HepG2 (cell line): ENCODE data around the gene ZDHHC18. TPM values are rescaled to one million over a fixed set of nuclear protein-coding genes. Genes with fewer than 3 reads are reported as not detected.

Source experiments
- ATAC-seq: fragments of 200-7000 bp; cut with Tn5 transposase; 3 replicates; pipeline ENCODE4 v1.9.1; 2020; ENCODE audit warnings: mild to moderate bottlenecking, moderate library complexity
- BruUV-seq: library from RNA; stranded (reverse); fragments of 400-500 nt; replicated peaks from 2 replicates; lab custom pipeline; 2021; lab: Mats Ljungman, UMichigan
- CTCF ChIA-PET: fragments of 300-600 bp; formaldehyde crosslinking; extraction: SDS; loops from one replicate; lab custom pipeline; 2021; ENCODE audit warnings: low total read pairs, inconsistent platforms, low intra/inter-chr PET ratio; lab: Yijun Ruan, JAX
- POLR2A ChIA-PET: fragments of 350-600 bp; sonication (Branson Sonifier 250); formaldehyde crosslinking; loops from one replicate; lab custom pipeline; 2020; ENCODE audit warnings: antibody characterized with exemption, inconsistent platforms; lab: Yijun Ruan, JAX
- DNase-seq: peaks from one replicate; pipeline ENCODE4 v3.0.0-alpha.2; 2015; ENCODE audit warnings: low spot score
- FAIRE-seq: peaks from 3 replicates; lab custom pipeline; 2011; peaks lifted over from hg19 to GRCh38; lab: Jason Lieb, UNC
- H2AFZ ChIP-seq: one replicate; pipeline ENCODE4 v1.6.1; 2011; ENCODE audit warnings: low read length, inconsistent platforms
- H3K27ac ChIP-seq: fragments of 300-600 bp; 3 replicates; pipeline ENCODE4 v1.8.0; 2011; ENCODE audit warnings: mixed run types, mild to moderate bottlenecking, mixed read lengths, low read length, inconsistent platforms; ENCODE audit not compliant: insufficient read depth; ENCODE audit errors: extremely low read length
- H3K27me3 ChIP-seq, 2 experiments: fragments of 200-600 bp in 1 of 2; 2 replicates in 1 of 2; 3 replicates in 1 of 2; pipeline versions ENCODE4 v1.6.0 to v1.8.0; 2011; ENCODE audit warnings: low read length in 2 of 2, mild to moderate bottlenecking in 2 of 2, moderate library complexity in 2 of 2, inconsistent platforms in 1 of 2; ENCODE audit not compliant: insufficient read depth in 2 of 2, control insufficient read depth in 1 of 2
- H3K36me3 ChIP-seq, 2 experiments: fragments of 200-600 bp in 1 of 2; replicated peaks in 1 of 2; 2 replicates in 1 of 2; 3 replicates in 1 of 2; pipeline versions ENCODE4 v1.5.1 to v1.8.0; 2011; ENCODE audit warnings: low read length in 2 of 2, inconsistent platforms in 1 of 2; ENCODE audit not compliant: insufficient read depth in 2 of 2, control insufficient read depth in 1 of 2
- H3K4me1 ChIP-seq: 2 replicates; pipeline ENCODE4 v1.5.1; 2012; ENCODE audit warnings: low read length, inconsistent platforms; ENCODE audit not compliant: insufficient read depth
- H3K4me2 ChIP-seq: 2 replicates; pipeline ENCODE4 v1.6.0; 2011; ENCODE audit warnings: low read depth, low read length, inconsistent platforms
- H3K4me3 ChIP-seq, 3 experiments: fragments of 200-600 bp in 1 of 3; sonication (generic), shearing (Covaris generic) in 1 of 3; replicated peaks in 1 of 3; 2 replicates each; pipeline ENCODE4 v1.5.1; 2011 to 2016; ENCODE audit warnings: low read length in 3 of 3, inconsistent platforms in 2 of 3, low read depth in 2 of 3, mild to moderate bottlenecking in 2 of 3, control low read depth in 1 of 3, mixed read lengths in 1 of 3; ENCODE audit not compliant: insufficient read depth in 1 of 3
- H3K79me2 ChIP-seq: one replicate; pipeline ENCODE4 v1.6.1; 2011; ENCODE audit warnings: low read length, inconsistent platforms; ENCODE audit not compliant: insufficient read depth
- H3K9ac ChIP-seq: 2 replicates; pipeline ENCODE4 v1.6.0; 2011; ENCODE audit warnings: mild to moderate bottlenecking, low read depth, low read length, inconsistent platforms; ENCODE audit not compliant: insufficient read depth
- H3K9me3 ChIP-seq: 2 replicates; pipeline ENCODE4 v1.5.1; 2012; ENCODE audit warnings: mild to moderate bottlenecking, low read length
- H4K20me1 ChIP-seq: 2 replicates; pipeline ENCODE4 v1.6.0; 2011; ENCODE audit warnings: inconsistent platforms, mild to moderate bottlenecking, low read length, moderate library complexity; ENCODE audit not compliant: insufficient read depth
- KDM2A ChIP-seq: sonication (generic); formaldehyde crosslinking; IDR thresholded peaks from 2 replicates; pipeline ENCODE4 v1.4.0; 2020; ENCODE audit warnings: low read depth, missing genetic modification reagents, borderline replicate concordance
- KDM5B ChIP-seq: sonication (generic); formaldehyde crosslinking; IDR thresholded peaks from 2 replicates; pipeline ENCODE4 v1.4.0; 2020; ENCODE audit warnings: missing genetic modification reagents, mild to moderate bottlenecking, borderline replicate concordance
- LCORL ChIP-seq, 2 experiments: fragments of 450-650 bp in 1 of 2; sonication (generic) in 1 of 2; formaldehyde crosslinking in 1 of 2; IDR thresholded peaks; 2 replicates each; pipeline versions ENCODE4 v1.5.0 to v1.6.1; 2017 to 2020; ENCODE audit warnings: antibody characterized with exemption in 1 of 2, missing genetic modification reagents in 1 of 2
- MAFG ChIP-seq: sonication (generic); formaldehyde crosslinking; IDR thresholded peaks from 2 replicates; pipeline ENCODE4 v1.5.1; 2020; ENCODE audit warnings: mild to moderate bottlenecking, missing genetic modification reagents
- NFE2L2 ChIP-seq: fragments of 150-350 bp; IDR thresholded peaks from 2 replicates; pipeline ENCODE4 v1.6.1; 2014; ENCODE audit warnings: low read length
- POLR2A ChIP-seq, 2 experiments: IDR thresholded peaks; 2 replicates each; pipeline ENCODE4 v1.6.1; 2011; ENCODE audit warnings: low read depth in 2 of 2, low read length in 2 of 2, mild to moderate bottlenecking in 1 of 2, moderate library complexity in 1 of 2; ENCODE audit not compliant: insufficient read depth in 1 of 2
- ZNF292 ChIP-seq: sonication (generic); formaldehyde crosslinking; IDR thresholded peaks from 2 replicates; pipeline ENCODE4 v1.8.1; 2022; ENCODE audit warnings: mild to moderate bottlenecking, low read depth, missing genetic modification reagents, borderline replicate concordance
- ZNF772 ChIP-seq: sonication (generic); formaldehyde crosslinking; IDR thresholded peaks from 2 replicates; pipeline ENCODE4 v1.5.0; 2020; ENCODE audit warnings: mild to moderate bottlenecking, missing genetic modification reagents
- WGBS: methylation state at CpG from one replicate; pipeline ENCODE4 v1.1.6; 2017; ENCODE audit warnings: low lambda C conversion rate; 5-methylcytosine and 5-hydroxymethylcytosine counted together
- in situ Hi-C: cut with HindIII; loops from 2 replicates; pipeline ENCODE4 v1.10.0; 2017; ENCODE audit warnings: low pct_unique_long_range_greater_than_20kb; ENCODE audit not compliant: extremely low pct_ligation_motif_present
- intact Hi-C: fragments of 100-400 bp; cut with micrococcal nuclease; formaldehyde crosslinking; loops from one replicate; pipeline ENCODE4 v1.10.0; 2022; ENCODE audit not compliant: unreplicated experiment
- polyA plus RNA-seq, 8 experiments: library from polyadenylated mRNA; depleted of rRNA in 3 of 8; stranded (reverse) in 7 of 8; unstranded in 1 of 8; fragments of >200 nt; fragmentation: Illumina TruSeq in 4 of 8; extraction: Trizol in 4 of 8; gene quantifications; 2 replicates each; pipeline versions ENCODE4 v1.2.1 to v1.2.3, GENCODE V29; 2011 to 2016; ENCODE audit warnings: low read depth in 4 of 8, missing spikeins in 1 of 8, mixed read lengths in 1 of 8; ENCODE audit not compliant: insufficient read depth in 1 of 8
- total RNA-seq, 5 experiments: library from RNA; depleted of rRNA; stranded (reverse); fragments of >200 nt; fragmentation: Illumina TruSeq; extraction: Trizol; gene quantifications; 2 replicates each; pipeline ENCODE4 v1.2.3, GENCODE V29; 2016; ENCODE audit warnings: low read depth in 1 of 5
- TF ChIP-seq, protein P1 (sequence below): sonication (generic); formaldehyde crosslinking; conservative IDR thresholded peaks from 2 replicates; pipeline ENCODE4 v1.8.0; 2022; ENCODE audit warnings: missing genetic modification reagents
- TF ChIP-seq, protein P2 (sequence below): sonication (generic); formaldehyde crosslinking; IDR thresholded peaks from 2 replicates; pipeline ENCODE4 v1.4.0; 2020; ENCODE audit warnings: mild to moderate bottlenecking, missing genetic modification reagents
- TF ChIP-seq, protein P3 (sequence below), 2 experiments: sonication (generic) in 1 of 2; formaldehyde crosslinking in 1 of 2; IDR thresholded peaks; 2 replicates each; pipeline versions ENCODE4 v1.4.0 to v1.6.1; 2018 to 2020; ENCODE audit warnings: missing genetic modification reagents in 2 of 2, borderline replicate concordance in 1 of 2, low read depth in 1 of 2, mild to moderate bottlenecking in 1 of 2, missing biosample characterization in 1 of 2
- TF ChIP-seq, protein P4 (sequence below): sonication (generic); formaldehyde crosslinking; IDR thresholded peaks from 2 replicates; pipeline ENCODE4 v1.9.0; 2022; ENCODE audit warnings: missing genetic modification reagents, mild to moderate bottlenecking, borderline replicate concordance

The ZDHHC18 gene
- total and polyA plus RNA-seq, 2 of the 13 experiments (the other 11 are each of a cell fraction or from before 2014, with no cell fraction given): 13.2 to 35.3 TPM

DNA sequence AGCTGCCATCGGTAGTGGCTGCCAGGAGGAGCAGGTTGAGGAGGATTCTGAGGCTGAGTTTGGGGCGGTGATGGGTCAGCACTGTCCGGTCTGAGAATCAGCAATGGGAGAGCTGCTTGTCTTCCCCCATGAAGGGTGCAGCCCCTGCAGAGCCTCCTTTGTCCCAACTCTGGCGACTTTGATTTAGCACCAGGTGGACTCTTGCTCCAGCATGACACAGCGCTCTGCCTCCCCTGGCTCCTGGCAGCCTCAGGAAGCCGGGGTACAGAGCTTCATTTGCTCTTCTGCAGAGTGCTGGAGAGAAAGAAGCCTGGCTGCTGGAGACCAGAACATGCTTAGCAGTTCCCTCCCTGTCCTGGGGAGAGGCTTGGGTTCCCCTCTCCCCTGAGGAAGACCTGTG, 13.3 kb downstream of the ZDHHC18 start:
- Histone ChIP-seq H2AFZ (no peak overlapping the region), H3K36me3 (peaks cover 7 to 19% of the 10 kb centered on the region in 2 experiments; a peak in 4 of 5 replicates)
- TF ChIP-seq, protein P1, sequence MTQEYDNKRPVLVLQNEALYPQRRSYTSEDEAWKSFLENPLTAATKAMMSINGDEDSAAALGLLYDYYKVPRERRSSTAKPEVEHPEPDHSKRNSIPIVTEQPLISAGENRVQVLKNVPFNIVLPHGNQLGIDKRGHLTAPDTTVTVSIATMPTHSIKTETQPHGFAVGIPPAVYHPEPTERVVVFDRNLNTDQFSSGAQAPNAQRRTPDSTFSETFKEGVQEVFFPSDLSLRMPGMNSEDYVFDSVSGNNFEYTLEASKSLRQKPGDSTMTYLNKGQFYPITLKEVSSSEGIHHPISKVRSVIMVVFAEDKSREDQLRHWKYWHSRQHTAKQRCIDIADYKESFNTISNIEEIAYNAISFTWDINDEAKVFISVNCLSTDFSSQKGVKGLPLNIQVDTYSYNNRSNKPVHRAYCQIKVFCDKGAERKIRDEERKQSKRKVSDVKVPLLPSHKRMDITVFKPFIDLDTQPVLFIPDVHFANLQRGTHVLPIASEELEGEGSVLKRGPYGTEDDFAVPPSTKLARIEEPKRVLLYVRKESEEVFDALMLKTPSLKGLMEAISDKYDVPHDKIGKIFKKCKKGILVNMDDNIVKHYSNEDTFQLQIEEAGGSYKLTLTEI (CRISPR knock-in tag): no peak
- TF ChIP-seq, protein P2, sequence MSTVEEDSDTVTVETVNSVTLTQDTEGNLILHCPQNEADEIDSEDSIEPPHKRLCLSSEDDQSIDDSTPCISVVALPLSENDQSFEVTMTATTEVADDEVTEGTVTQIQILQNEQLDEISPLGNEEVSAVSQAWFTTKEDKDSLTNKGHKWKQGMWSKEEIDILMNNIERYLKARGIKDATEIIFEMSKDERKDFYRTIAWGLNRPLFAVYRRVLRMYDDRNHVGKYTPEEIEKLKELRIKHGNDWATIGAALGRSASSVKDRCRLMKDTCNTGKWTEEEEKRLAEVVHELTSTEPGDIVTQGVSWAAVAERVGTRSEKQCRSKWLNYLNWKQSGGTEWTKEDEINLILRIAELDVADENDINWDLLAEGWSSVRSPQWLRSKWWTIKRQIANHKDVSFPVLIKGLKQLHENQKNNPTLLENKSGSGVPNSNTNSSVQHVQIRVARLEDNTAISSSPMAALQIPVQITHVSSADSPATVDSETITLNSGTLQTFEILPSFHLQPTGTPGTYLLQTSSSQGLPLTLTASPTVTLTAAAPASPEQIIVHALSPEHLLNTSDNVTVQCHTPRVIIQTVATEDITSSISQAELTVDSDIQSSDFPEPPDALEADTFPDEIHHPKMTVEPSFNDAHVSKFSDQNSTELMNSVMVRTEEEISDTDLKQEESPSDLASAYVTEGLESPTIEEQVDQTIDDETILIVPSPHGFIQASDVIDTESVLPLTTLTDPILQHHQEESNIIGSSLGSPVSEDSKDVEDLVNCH (CRISPR knock-in tag): no peak
- no peak for TF ChIP-seq ZNF772 (CRISPR knock-in tag)
- TF ChIP-seq POLR2A (IDR thresholded peaks at IDR 0.05; ENCODE audit: insufficient read depth in 1 of 2, low read depth in 2 of 2, low read length in 2 of 2): 0 out of 4 replicates have a peak, but pooled peaks of 1 of the 2 experiments have one; percentile 27
- no peak for TF ChIP-seq LCORL (IDR thresholded peaks at IDR 0.05)
- TF ChIP-seq LCORL (CRISPR knock-in tag; IDR thresholded peaks at IDR 0.05): peak; percentile 54; the same call in 1 of the 2 replicates
- TF ChIP-seq, protein P3, sequence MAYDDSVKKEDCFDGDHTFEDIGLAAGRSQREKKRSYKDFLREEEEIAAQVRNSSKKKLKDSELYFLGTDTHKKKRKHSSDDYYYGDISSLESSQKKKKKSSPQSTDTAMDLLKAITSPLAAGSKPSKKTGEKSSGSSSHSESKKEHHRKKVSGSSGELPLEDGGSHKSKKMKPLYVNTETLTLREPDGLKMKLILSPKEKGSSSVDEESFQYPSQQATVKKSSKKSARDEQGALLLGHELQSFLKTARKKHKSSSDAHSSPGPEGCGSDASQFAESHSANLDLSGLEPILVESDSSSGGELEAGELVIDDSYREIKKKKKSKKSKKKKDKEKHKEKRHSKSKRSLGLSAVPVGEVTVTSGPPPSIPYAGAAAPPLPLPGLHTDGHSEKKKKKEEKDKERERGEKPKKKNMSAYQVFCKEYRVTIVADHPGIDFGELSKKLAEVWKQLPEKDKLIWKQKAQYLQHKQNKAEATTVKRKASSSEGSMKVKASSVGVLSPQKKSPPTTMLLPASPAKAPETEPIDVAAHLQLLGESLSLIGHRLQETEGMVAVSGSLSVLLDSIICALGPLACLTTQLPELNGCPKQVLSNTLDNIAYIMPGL (CRISPR knock-in tag; IDR thresholded peaks at IDR 0.05; ENCODE audit: borderline replicate concordance in 1 of 2, low read depth in 1 of 2): 0 out of 4 replicates have a peak, but pooled peaks of 1 of the 2 experiments have one; percentile 15
- TF ChIP-seq KDM2A (CRISPR knock-in tag): 0 out of 2 replicates have a peak, but pooled peaks have one; percentile 29
- peak; percentile 29; the same call in 1 of the 2 replicates for TF ChIP-seq ZNF292
- peak; percentile 59 for TF ChIP-seq NFE2L2
- TF ChIP-seq MAFG (CRISPR knock-in tag): 0 out of 2 replicates have a peak, but pooled peaks have one; percentile 49
- TF ChIP-seq KDM5B (CRISPR knock-in tag): peak; percentile 45; the same call in 1 of the 2 replicates
- TF ChIP-seq, protein P4, sequence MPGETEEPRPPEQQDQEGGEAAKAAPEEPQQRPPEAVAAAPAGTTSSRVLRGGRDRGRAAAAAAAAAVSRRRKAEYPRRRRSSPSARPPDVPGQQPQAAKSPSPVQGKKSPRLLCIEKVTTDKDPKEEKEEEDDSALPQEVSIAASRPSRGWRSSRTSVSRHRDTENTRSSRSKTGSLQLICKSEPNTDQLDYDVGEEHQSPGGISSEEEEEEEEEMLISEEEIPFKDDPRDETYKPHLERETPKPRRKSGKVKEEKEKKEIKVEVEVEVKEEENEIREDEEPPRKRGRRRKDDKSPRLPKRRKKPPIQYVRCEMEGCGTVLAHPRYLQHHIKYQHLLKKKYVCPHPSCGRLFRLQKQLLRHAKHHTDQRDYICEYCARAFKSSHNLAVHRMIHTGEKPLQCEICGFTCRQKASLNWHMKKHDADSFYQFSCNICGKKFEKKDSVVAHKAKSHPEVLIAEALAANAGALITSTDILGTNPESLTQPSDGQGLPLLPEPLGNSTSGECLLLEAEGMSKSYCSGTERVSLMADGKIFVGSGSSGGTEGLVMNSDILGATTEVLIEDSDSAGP: 0 out of 2 replicates have a peak, but pooled peaks have one; percentile 18

More for the DNA sequence above, 13.3 kb downstream of the ZDHHC18 start:
- peak; percentile 38 for DNase-seq
- peak overlapping the region; percentile 35 for H3K4me2 ChIP-seq
- H3K27me3 ChIP-seq: no peaks in the 10 kb centered on the region
- WGBS: 30% methylated on average over 2 of the region's 6 CpGs
- ChIA-PET CTCF (interaction anchor here (1.2 kb wide), 1 partner anchor 30 kb away, joined by 3 read pairs; no protein-coding TSS in a partner anchor), POLR2A (interaction anchor here (0.9 to 1.9 kb wide), 4 partner anchors 9 to 50 kb away, joined by 3 to 7 read pairs (median 5); partner anchors contain the start of genes GPN2 and ZDHHC18)
- H3K27ac ChIP-seq: peak overlapping the region; percentile 70
- H3K9ac ChIP-seq: peak overlapping the region; percentile 50
- H3K4me1 ChIP-seq: peaks cover 30% of the 10 kb centered on the region
- H3K79me2 ChIP-seq: no peaks in the 10 kb centered on the region
- FAIRE-seq: no peak
- in situ Hi-C loops: no loop called here
- H3K9me3 ChIP-seq: no peaks in the 10 kb centered on the region
- no peak overlapping the region; a peak in 1 of 6 replicates for H3K4me3 ChIP-seq
- ATAC-seq: peak; percentile 71
- H4K20me1 ChIP-seq: no peaks in the 10 kb centered on the region
- BruUV-seq: no TSS peak
- intact Hi-C loops: no loop called here
